Dedifferentiated amniotic fluid mesenchymal stem cell (primary cell): ENCODE measurements around the gene CDHR3.

Experiments used
- DNase-seq: peaks from one replicate; pipeline ENCODE4 v3.0.0-alpha.2; 2016; ENCODE audit errors: extremely low spot score

Gene CDHR3

GRCh38 chr7:106023369-106024322, 60.6 kb downstream of the CDHR3 start:
- DNase-seq: no peak

- no peak for DNase-seq
These were observed 63.0 kb downstream of the CDHR3 start for GRCh38 chr7:106026101-106026500.

GRCh38 chr7:106029451-106029850, 66.4 kb downstream of the CDHR3 start:
- DNase-seq: no peak

- DNase-seq: no peak
These were observed 66.9 kb downstream of the CDHR3 start for GRCh38 chr7:106029941-106030340.

GRCh38 chr7:106031300-106032035, 68.4 kb downstream of the CDHR3 start:
- DNase-seq: no peak

GRCh38 chr7:106032295-106032694, 69.2 kb downstream of the CDHR3 start:
- DNase-seq: no peak

GRCh38 chr7:106033735-106034134, 70.7 kb downstream of the CDHR3 start:
- no peak for DNase-seq

GRCh38 chr7:106034383-106034782, 71.3 kb downstream of the CDHR3 start:
- DNase-seq: no peak

- no peak for DNase-seq
These were observed 72.5 kb downstream of the CDHR3 start for GRCh38 chr7:106035568-106035967.

GRCh38 chr7:106036004-106036403, 72.9 kb downstream of the CDHR3 start:
- DNase-seq: no peak

- DNase-seq: no peak
These were observed 74.6 kb downstream of the CDHR3 start for GRCh38 chr7:106037489-106038176.

- DNase-seq: no peak
These were observed 75.2 kb downstream of the CDHR3 start for GRCh38 chr7:106038289-106038688.

- DNase-seq: no peak
These were observed 75.9 kb downstream of the CDHR3 start for GRCh38 chr7:106038916-106039315.

- peak; percentile 96 for DNase-seq
These were observed 76.5 kb downstream of the CDHR3 start for GRCh38 chr7:106039486-106040060.

- DNase-seq: no peak
These were observed 78.2 kb downstream of the CDHR3 start for GRCh38 chr7:106041140-106041717.

- DNase-seq: no peak
These were observed 79.1 kb downstream of the CDHR3 start for GRCh38 chr7:106042196-106042611.

GRCh38 chr7:106045139-106045538, 82.1 kb downstream of the CDHR3 start:
- DNase-seq: no peak

- peak; percentile 63 for DNase-seq
These were observed 82.5 kb downstream of the CDHR3 start for GRCh38 chr7:106045586-106045985.

- DNase-seq: no peak
These were observed 84.1 kb downstream of the CDHR3 start for GRCh38 chr7:106047184-106047583.

- DNase-seq: no peak
These were observed 85.0 kb downstream of the CDHR3 start for GRCh38 chr7:106047818-106048705.

GRCh38 chr7:106048706-106049020, 85.6 kb downstream of the CDHR3 start:
- DNase-seq: no peak
